GM12892 (cell line): ENCODE results near the gene HAPLN2.
"Not testable (repeated sequence)": the region's sequence is repeated elsewhere in the genome, so short reads cannot be mapped to it uniquely, and the experiment has no call there.

ENCODE experiments used
- DNase-seq: peaks from one replicate; pipeline ENCODE4 v3.0.0; 2011; ENCODE audit not compliant: insufficient read length
- FAIRE-seq: peaks from 2 replicates; lab custom pipeline; 2011; peaks lifted over from hg19 to GRCh38; lab: Jason Lieb, UNC
- POLR2A ChIP-seq: IDR thresholded peaks from 2 replicates; pipeline ENCODE4 v1.6.1; 2011; ENCODE audit warnings: low read depth, low read length, control low read depth
- POLR2AphosphoS5 ChIP-seq: IDR thresholded peaks from 2 replicates; pipeline ENCODE4 v1.6.1; 2011; ENCODE audit warnings: low read depth, low read length, control low read depth
- TAF1 ChIP-seq: IDR thresholded peaks from 2 replicates; pipeline ENCODE4 v1.6.1; 2011; ENCODE audit warnings: low read depth, mild to moderate bottlenecking, control low read depth, low read length, borderline replicate concordance

The HAPLN2 gene

DNA sequence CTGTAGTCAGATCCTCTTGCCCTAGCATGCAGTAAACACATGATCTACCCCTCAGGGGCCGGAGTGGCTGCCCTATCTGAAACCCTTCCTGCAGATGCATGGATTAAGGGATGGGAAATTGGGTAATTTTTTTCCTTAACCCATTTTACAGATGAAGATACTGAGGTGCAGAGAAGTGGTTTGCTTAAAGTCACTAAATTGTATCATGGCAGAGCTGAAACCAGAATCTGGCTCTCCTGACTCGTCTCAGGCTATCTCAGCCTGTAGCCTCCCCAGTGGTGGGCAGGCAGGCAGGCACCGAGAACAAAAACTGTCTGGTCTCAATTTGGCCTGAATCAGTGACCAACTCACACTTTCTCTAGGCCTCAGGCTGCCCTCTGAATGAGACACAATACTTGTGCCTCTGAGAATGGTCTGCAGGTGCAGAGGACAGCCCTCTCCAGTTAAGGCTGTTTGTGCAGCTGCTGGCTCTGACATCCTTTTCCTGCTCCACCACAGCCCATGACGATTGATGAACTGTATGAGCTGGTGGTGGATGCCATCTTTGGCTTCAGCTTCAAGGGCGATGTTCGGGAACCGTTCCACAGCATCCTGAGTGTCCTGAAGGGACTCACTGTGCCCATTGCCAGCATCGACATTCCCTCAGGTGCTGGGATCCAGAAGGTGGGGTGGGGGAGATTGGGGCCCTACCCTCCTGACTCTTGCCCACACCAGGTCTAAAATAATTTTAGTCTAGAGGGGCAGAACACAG is 26.1 kb upstream of the HAPLN2 start:
- DNase-seq (no peak), FAIRE-seq (no peak)
- TF ChIP-seq TAF1 (no peak), POLR2AphosphoS5 (0 out of 2 replicates have a peak, but pooled peaks have one; percentile 19), POLR2A (no peak)

GRCh38 chr1:156593661-156593989 is 25.6 kb upstream of the HAPLN2 start:
- TF ChIP-seq POLR2A (no peak), POLR2AphosphoS5 (no peak), TAF1 (no peak)
- FAIRE-seq: no peak
- DNase-seq: no peak

- FAIRE-seq (no peak), DNase-seq (no peak)
- TF ChIP-seq TAF1: no peak
- no peak for TF ChIP-seq POLR2A
- TF ChIP-seq POLR2AphosphoS5: no peak; the same call in 1 of the 2 replicates
Observed at GRCh38 chr1:156594190-156594589, 25.0 kb upstream of the HAPLN2 start.

GRCh38 chr1:156595016-156595415 is 24.2 kb upstream of the HAPLN2 start:
- TF ChIP-seq POLR2A: no peak
- no peak; the same call in 1 of the 2 replicates for TF ChIP-seq POLR2AphosphoS5
- no peak for TF ChIP-seq TAF1
- FAIRE-seq: no peak
- DNase-seq: no peak

DNA sequence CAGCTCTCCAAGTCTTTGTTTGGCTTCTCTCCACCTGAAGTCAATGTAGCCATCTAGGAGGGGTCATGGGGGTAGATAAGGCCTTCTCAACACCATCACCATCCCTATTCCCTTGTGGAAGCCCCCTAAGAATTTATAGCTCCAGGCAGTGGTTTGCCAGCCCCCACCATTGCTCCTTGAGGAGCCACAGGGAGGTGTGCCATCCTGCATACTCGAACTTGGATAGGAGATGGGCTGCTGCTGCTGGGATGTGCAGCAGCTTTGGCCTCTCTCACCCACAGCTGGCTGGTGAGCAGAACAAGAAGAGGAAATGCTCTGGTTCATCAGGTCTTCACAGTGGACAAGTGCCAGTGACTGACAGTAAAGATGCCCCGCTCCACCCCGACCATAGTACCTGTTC is 22.8 kb upstream of the HAPLN2 start:
- FAIRE-seq: no peak
- DNase-seq: no peak
- TF ChIP-seq TAF1 (no peak), POLR2A (no peak), POLR2AphosphoS5 (no peak)

- FAIRE-seq (no peak), DNase-seq (no peak)
- no peak for TF ChIP-seq TAF1
- TF ChIP-seq POLR2A: no peak
- no peak for TF ChIP-seq POLR2AphosphoS5
Observed at GRCh38 chr1:156598125-156598524, 21.1 kb upstream of the HAPLN2 start.

- FAIRE-seq (no peak), DNase-seq (no peak)
- TF ChIP-seq TAF1 (no peak), POLR2A (no peak), POLR2AphosphoS5 (no peak)
Observed at GRCh38 chr1:156598731-156599432, 20.3 kb upstream of the HAPLN2 start.

- no peak for DNase-seq
- TF ChIP-seq POLR2A: 0 out of 2 replicates have a peak, but pooled peaks have one; percentile 16
- TF ChIP-seq POLR2AphosphoS5: no peak
- TF ChIP-seq TAF1: no peak
- no peak for FAIRE-seq
Observed at GRCh38 chr1:156599811-156600210, 19.4 kb upstream of the HAPLN2 start.

DNA sequence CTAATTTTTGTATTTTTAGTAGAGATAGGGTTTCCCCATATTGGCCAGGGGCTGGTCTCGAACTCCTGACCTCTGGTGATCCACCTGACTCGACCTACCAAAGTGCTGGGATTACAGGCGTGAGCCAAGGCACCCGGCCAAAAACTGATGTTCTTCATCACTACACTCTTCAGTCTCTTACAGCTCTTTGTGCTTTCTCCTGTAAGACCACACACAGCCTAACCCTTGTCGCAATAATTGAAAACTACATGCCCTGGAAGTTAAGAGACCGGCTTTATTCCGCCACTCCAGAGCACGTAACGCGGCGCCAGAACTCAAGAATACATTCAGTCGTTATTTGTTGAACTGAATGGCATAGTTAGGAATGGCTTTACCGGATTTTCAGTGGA is 18.5 kb upstream of the HAPLN2 start:
- TF ChIP-seq TAF1 (no peak), POLR2A (no peak), POLR2AphosphoS5 (no peak)
- DNase-seq (no peak), FAIRE-seq (no peak)

DNA sequence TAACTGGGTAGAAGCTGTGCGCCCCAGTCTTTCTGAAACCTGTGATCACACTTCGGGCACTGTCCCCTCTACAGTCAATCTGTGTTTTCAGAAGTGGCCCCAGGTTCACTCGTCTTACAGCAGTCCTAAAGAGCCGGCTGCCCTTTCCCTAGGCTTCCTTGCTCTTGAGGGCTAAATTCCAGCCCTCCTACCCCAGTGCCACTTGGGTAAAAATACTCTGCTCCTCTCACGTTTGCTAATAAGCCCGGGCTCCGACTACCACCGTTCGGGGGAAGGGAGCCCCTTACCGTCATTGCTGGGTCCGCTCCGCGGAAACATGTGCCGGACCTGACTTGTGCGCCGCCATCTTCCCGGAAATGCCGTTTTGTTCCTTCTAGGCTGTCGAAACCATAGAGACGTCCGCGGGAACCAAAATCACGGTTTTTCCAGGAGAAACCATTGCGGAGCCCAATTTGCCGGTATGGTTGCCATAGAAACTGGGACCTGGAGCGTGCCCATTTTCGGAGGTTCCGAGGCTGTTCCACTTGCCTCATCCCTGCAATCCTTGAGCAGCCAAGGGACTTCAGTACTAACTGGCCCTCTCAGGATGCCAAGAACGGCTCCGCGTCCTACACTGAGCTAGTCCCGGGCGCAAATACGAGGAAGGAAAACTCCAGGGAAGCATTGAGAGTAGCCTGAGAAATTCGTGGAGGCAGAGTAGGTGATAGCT is 17.9 kb upstream of the HAPLN2 start, which contains the start of gene GPATCH4:
Gene GPATCH4, minus strand, starts transcription at position 358 of the 709 bp plus-strand sequence.
- FAIRE-seq (peak; percentile 85), DNase-seq (no peak)
- TF ChIP-seq TAF1 (peak; percentile 91), POLR2A (peak; percentile 95), POLR2AphosphoS5 (peak; percentile 88)

DNA sequence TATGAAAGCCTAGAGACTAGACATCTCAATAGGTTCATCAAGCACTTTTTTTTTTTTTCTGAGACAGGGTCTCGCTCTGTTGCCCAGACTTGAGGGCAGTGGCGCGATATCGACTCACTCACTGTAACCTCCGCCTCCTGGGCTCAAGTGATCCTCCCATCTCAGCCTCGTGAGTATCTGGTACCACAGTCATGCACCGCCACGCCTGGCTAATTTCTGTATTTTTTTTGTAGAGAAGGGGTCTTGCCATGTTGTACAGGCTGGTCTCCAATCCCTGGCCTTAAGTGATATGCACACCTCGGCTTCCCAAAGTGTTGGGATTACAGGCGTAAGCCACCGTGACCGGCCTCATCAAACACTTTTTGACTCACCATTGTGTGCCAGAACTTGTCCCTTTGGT is 17.3 kb upstream of the HAPLN2 start:
- DNase-seq: no peak
- FAIRE-seq: no peak
- TF ChIP-seq TAF1 (no peak), POLR2A (no peak), POLR2AphosphoS5 (no peak)

DNA sequence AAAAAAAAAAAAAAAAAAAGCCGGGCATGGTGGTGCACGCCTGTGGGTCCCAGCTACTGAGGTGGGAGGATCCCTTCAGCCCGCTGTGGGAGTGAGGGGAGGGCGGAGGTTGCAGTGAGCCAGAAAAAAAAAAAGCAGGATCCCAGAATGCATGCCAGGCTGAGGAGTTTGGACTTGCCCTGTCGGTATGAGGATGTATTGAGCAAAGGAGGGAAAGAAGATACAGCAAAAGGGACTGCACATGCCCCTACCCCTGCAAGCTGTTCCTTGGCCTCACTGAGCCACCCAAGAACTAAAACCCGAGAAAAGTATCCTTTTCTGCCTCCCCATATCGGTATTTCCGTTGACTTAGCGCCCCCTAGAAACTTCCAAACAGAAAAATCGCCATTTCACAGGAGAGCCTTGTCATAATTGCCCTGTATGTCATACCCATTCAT is 16.6 kb upstream of the HAPLN2 start:
- DNase-seq (no peak), FAIRE-seq (no peak)
- TF ChIP-seq POLR2AphosphoS5 (no peak), TAF1 (no peak), POLR2A (no peak)

DNA sequence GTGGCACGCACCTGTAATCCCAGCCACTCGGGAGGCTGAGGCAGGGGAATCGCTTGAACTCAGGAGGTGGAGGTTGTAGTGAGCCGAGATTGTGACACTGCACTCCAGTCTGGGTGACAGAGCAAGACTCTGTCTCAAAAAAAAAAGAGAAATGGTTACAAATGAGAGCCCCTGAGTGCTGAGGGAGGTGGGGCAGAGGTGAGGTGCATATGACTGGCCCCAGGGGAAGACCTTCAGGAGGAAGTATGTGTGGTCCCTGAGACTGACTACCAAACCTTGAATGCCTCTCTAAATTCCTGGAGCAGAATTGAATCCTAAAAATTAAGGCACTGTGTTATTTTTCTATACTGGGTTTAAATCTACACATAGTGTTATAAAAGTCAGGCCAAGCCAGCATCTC is 11.9 kb upstream of the HAPLN2 start:
- not testable (repeated sequence) for DNase-seq, FAIRE-seq
